Activated naive CD8-positive, alpha-beta T cell treated with anti-CD3 and anti-CD28 coated beads, Interleukin-2, amount 50 U/mL, for 24 hours (primary cell): ENCODE data around the gene SLC6A18.

Experiments used
- ATAC-seq: fragments of 150-1000 bp; cut with Tn5 transposase; one replicate; pipeline ENCODE4 v1.10.0; 2021
- DNase-seq: peaks from one replicate; pipeline ENCODE4 v3.0.0; 2021
- H3K27ac Mint-ChIP-seq: one replicate; pipeline ENCODE4 v1.8.0; 2021; ENCODE audit warnings: mild to moderate bottlenecking, mixed read lengths
- H3K27me3 Mint-ChIP-seq: one replicate; pipeline ENCODE4 v1.8.0; 2021; ENCODE audit warnings: mixed read lengths
- H3K36me3 Mint-ChIP-seq: one replicate; pipeline ENCODE4 v1.8.0; 2021; ENCODE audit warnings: low read depth, mixed read lengths
- H3K4me1 Mint-ChIP-seq: one replicate; pipeline ENCODE4 v1.8.0; 2021; ENCODE audit warnings: mixed read lengths
- H3K4me3 Mint-ChIP-seq: one replicate; pipeline ENCODE4 v1.8.0; 2021; ENCODE audit warnings: mild to moderate bottlenecking, moderate library complexity, mixed read lengths
- H3K9me3 Mint-ChIP-seq: one replicate; pipeline ENCODE4 v1.8.0; 2021; ENCODE audit warnings: mixed read lengths

Gene SLC6A18

DNA sequence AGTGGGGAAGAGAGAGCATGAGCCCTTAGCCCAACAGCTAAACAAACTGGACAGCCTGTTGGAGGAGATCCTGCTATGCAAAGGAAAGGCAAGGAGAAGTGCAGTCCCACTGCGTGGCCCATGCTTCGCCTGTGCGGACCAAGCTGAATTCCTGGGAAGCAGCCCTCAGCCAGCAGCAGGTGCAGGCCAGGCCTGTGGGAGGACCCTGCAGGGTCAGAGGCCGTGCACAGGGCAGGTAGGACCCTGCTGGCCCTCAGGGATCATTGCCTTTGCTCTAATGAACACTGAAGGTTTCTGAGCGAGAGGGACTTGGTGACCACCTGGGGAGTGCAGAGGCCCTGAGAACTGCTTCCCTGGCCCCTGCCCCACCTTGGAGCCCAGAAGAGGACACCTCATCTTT lies 29.7 kb upstream of the SLC6A18 start:
- ATAC-seq (no peak), DNase-seq (no peak)
- Mint-ChIP-seq H3K4me3 (no peak overlapping the region), H3K4me1 (no peaks in the 10 kb centered on the region), H3K27ac (no peak overlapping the region), H3K27me3 (peaks cover 4% of the 10 kb centered on the region), H3K9me3 (no peaks in the 10 kb centered on the region), H3K36me3 (no peaks in the 10 kb centered on the region)

DNA sequence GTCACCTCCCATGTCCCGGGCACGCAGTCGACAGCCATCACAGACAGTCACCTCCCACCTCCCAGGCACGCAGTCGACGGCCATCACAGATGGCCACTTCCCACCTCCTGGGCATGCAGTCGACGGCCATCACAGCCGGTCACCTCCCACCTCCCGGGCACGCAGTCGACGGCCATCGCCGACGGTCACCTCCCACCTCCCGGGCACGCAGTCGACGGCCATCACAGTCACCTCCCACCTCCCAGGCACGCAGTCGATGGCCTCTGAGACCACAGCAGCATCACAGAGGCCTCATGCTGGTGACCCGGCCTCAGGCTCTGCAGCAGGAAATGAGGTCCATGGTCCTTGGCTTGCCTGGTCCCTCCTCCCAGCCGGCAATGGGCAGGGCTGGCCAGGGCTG lies 29.3 kb upstream of the SLC6A18 start:
- no peak overlapping the region for H3K27ac Mint-ChIP-seq
- H3K4me1 Mint-ChIP-seq = no peaks in the 10 kb centered on the region
- H3K4me3 Mint-ChIP-seq = no peak overlapping the region
- DNase-seq = no peak
- peaks cover 4% of the 10 kb centered on the region for H3K27me3 Mint-ChIP-seq
- H3K9me3 Mint-ChIP-seq = no peaks in the 10 kb centered on the region
- H3K36me3 Mint-ChIP-seq = no peaks in the 10 kb centered on the region
- ATAC-seq = no peak

DNA sequence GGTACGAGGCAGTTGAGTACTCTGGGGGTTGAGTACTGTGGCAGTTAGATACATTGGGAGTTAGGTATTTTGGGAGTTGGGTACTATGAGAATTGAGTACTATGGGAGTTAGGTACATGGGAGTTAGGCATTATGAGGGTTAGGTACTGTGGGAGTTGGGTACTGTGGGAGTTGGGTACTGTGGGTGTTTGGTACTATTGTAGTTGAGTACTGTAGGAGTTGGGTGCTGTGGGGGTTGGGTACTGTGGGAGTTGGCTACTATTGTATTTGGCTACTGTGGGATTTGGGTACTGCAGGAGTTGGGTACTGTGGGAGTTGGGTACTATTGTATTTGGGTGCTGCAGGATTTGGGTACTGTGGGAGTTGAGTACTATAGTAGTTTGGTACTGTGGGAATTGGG lies 28.6 kb upstream of the SLC6A18 start:
- Mint-ChIP-seq H3K4me1 (no peaks in the 10 kb centered on the region), H3K4me3 (no peak overlapping the region), H3K27me3 (peaks cover 4% of the 10 kb centered on the region), H3K36me3 (no peaks in the 10 kb centered on the region), H3K9me3 (no peaks in the 10 kb centered on the region), H3K27ac (no peak overlapping the region)
- no peak for DNase-seq
- no peak for ATAC-seq

DNA sequence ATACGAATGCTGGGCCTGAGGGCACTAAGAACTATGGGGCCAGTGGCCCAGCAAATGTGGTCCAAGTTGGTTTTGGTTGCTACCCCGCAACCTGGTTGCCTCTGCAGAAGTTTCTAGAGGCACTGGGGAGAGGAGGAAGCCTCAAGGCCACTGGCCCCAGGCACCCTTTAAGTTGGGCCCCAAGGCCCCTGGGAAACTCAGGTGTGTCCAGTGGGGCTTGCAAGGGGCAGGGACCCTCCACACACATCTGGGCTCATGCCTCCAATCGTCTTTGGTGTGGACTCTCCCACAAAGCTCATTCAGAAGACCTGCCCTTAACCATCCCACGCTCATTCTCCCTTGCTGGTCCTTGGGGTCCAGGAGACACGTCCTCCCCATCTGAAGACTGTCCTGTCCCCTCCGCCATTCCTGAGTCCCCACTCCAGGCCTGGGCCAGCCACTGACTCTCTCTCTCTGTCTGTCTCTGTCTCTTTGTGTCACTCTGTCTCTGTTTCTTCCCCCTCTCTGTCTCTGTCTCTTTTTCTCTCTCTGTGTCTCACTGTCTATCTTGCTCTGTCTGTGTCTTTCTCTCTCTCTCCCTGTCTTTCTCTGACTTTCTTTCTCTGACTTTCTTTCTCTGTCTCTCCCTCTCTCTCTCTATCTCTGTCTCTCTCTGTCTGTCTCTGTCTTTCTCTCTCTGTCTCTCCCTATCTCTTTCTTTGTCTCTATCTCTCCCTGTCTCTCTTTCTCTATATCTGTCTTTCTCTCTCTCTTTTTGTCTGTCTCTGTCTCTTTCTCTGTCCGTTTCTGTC lies 27.1 kb upstream of the SLC6A18 start:
- DNase-seq = no peak
- no peaks in the 10 kb centered on the region for H3K9me3 Mint-ChIP-seq
- H3K4me1 Mint-ChIP-seq = no peaks in the 10 kb centered on the region
- peaks cover under 1% of the 10 kb centered on the region for H3K27me3 Mint-ChIP-seq
- ATAC-seq = no peak
- no peak overlapping the region for H3K27ac Mint-ChIP-seq
- H3K36me3 Mint-ChIP-seq = no peaks in the 10 kb centered on the region
- H3K4me3 Mint-ChIP-seq = no peak overlapping the region

DNA sequence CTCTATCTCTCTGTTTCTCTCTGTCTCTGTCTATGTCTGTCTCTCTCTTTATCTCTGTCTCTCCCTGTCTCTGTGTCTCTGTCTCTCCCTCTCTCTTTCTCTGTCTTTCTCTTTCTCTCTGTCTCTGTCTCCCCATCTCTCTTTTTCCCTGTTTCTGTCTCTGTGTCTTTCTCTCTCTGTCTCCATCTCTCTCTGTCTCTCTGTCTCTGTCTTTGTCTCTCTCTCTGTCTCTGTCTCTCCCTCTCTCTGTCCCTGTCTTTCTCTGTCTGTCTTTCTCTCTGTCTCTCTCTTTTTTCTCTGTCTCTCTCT lies 25.9 kb upstream of the SLC6A18 start:
- no peak overlapping the region for H3K27ac Mint-ChIP-seq
- no peaks in the 10 kb centered on the region for H3K36me3 Mint-ChIP-seq
- no peak for DNase-seq
- no peak overlapping the region for H3K4me3 Mint-ChIP-seq
- H3K4me1 Mint-ChIP-seq = no peaks in the 10 kb centered on the region
- no peaks in the 10 kb centered on the region for H3K27me3 Mint-ChIP-seq
- ATAC-seq = no peak
- no peaks in the 10 kb centered on the region for H3K9me3 Mint-ChIP-seq

DNA sequence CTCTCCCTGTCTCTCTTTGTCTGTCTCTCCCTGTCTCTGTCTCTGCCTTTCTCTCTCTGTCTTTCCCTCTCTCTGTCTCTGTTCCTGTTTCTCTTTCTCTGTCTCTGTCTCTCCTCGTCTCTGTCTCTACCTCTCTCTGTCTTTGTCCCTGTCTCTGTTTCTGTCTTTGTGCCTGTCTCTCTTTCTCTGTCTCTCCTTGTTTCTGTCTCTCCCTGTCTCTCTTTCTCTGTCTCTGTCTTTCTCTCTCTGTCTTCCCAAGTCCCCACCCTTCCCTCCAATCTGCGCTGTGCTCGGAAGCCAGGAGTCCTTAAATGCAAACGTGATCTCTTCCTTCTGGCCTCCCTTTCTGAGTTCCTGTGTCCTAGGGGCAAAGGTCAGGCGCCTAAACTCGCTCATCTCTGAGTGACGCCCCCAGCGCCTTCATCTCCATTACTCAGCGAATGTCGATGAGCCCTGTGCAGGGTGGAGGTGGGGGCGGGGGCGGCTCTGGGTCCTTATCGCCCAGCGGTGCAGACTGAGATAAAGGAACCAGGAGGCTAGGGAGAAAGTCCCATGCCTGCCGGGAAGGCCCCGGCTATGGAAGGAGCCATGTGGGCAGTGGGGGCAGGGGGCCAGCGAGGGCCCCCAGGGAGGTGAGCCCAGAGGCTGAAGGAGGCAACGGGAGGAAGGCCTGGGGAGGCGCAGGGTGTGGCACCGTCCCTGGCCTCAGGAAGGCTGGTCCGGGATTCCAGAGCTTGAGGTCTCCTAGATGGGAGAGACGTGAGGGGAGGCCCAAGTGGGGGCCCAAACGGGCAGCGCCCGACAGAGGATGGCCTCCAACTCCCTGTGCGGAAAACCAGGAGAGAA lies 25.3 kb upstream of the SLC6A18 start:
- no peaks in the 10 kb centered on the region for H3K4me1 Mint-ChIP-seq
- H3K27ac Mint-ChIP-seq = no peak overlapping the region
- no peak for ATAC-seq
- no peaks in the 10 kb centered on the region for H3K36me3 Mint-ChIP-seq
- H3K27me3 Mint-ChIP-seq = no peaks in the 10 kb centered on the region
- DNase-seq = no peak
- H3K4me3 Mint-ChIP-seq = no peak overlapping the region
- no peaks in the 10 kb centered on the region for H3K9me3 Mint-ChIP-seq

DNA sequence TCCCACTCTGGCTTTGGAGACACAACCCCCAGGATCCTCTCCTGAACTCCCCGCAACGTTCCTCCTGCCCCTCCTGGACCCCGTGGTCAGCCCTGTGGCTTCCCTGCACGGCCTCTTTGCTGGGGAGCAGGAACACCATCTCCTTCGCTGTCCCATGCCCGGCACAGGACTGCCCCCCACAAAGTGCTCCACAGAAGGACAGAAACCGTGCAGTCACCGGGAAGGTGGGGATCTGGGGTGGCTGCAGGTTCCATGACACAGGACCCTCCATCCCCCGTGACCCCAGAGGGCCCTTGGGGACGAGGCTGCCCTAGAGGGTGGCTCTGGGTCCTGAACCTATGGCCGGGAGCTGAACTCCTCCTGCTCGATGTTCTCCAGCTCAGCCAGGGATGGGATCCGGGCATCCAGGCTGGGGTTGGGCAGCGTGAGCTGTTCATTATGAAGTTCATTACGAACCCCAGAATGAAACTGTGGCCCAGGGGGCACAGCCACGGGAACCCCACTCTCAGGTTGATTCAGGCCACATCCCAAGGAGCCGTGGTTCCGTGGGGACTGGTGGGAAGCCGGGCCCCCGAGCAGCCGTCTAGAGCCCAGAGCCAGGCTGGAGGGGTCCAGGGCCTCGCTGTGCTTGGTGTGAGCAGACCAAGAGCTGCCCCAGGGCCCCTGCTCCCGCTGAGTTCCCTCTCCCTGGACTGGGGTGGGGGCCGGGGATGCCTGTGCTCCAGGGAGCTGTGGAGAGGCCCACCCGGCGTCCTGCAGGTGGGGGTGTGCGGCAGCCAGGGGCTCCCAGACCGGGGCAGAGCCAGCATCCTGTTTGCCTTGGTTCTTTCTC lies 24.5 kb upstream of the SLC6A18 start:
- H3K4me1 Mint-ChIP-seq = no peaks in the 10 kb centered on the region
- H3K27me3 Mint-ChIP-seq = peaks cover 3% of the 10 kb centered on the region
- no peak overlapping the region for H3K27ac Mint-ChIP-seq
- no peaks in the 10 kb centered on the region for H3K9me3 Mint-ChIP-seq
- no peaks in the 10 kb centered on the region for H3K36me3 Mint-ChIP-seq
- DNase-seq (no peak), ATAC-seq (no peak)
- H3K4me3 Mint-ChIP-seq = no peak overlapping the region

DNA sequence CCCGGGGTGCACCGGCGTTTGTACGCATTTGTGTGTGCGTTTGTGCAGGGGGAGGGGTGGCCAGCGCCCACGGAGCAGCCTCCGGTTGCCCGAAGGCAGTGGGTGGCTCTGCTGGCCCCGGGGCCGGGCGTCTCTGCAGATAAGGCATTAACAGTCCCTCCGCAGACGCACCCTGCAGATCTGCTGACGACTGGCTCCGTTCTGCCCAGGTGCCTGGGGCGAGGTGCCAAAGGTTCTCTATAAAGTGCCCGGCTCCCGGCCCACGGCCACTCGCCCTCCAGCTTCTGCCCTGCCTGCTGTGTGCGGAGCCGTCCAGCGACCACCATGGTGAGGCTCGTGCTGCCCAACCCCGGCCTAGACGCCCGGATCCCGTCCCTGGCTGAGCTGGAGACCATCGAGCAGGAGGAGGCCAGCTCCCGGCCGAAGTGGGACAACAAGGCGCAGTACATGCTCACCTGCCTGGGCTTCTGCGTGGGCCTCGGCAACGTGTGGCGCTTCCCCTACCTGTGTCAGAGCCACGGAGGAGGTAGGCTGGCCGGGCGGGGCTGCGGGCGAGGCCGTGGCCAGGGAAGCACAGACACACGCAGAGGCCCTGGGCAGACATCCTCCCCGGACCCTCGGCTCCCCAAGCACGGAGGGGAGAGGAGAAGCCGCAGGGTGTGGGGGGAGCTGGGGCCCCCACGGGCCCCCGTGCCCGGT lies 23.7 kb upstream of the SLC6A18 start, which contains the start of gene SLC6A19:
TSS of gene SLC6A19 (plus strand) at position 269 of the 699 bp plus-strand sequence. CDS start at position 325, 56 bp downstream.
- no peak for ATAC-seq
- no peak for DNase-seq
- Mint-ChIP-seq H3K36me3 (no peaks in the 10 kb centered on the region), H3K9me3 (no peaks in the 10 kb centered on the region), H3K4me1 (no peaks in the 10 kb centered on the region), H3K27ac (no peak within 1 kb of the TSS), H3K4me3 (no peak within 1 kb of the TSS), H3K27me3 (peaks cover 3% of the 10 kb centered on the region)

DNA sequence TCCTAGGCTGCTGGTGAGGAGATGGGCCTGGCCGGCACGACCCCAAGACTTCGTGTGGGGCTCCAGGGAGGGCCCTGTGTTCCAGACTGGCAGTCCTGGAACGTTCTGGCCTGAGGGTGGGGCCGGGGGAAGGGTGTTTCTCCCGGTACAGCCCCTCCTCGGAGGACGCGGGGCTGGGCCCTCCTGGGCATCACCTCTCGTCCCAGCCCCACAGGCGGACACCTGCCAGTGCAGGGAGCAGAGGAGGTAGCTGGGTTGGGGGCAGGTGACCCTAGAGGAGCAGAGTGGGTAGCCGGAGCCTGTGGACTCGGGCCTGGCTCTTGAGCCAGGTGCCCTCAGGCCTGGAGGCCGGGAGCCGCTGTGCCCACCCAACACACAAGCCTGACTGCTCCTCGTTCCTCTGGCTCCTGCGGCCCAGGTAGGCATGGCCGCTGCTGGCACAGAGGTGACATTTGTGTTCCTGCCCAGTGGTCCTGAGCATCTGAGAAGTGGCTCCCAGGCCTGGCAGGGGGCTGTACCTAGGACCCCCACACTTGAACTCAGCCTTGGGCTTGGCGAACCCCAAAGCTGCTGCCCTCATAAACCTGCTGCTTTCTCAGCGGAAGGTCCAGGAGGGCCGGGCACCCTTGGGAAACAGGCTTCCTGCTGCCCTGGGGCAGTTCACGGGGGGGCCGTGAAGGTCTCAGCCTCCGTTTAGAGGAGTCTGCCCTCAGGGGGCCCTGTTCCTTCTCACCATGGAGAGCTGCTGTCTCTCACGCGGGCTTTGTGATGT lies 23.0 kb upstream of the SLC6A18 start:
- DNase-seq (no peak), ATAC-seq (no peak)
- H3K27me3 Mint-ChIP-seq = peaks cover 3% of the 10 kb centered on the region
- H3K9me3 Mint-ChIP-seq = no peaks in the 10 kb centered on the region
- no peak overlapping the region for H3K27ac Mint-ChIP-seq
- no peak overlapping the region for H3K4me3 Mint-ChIP-seq
- no peaks in the 10 kb centered on the region for H3K36me3 Mint-ChIP-seq
- H3K4me1 Mint-ChIP-seq = no peaks in the 10 kb centered on the region

DNA sequence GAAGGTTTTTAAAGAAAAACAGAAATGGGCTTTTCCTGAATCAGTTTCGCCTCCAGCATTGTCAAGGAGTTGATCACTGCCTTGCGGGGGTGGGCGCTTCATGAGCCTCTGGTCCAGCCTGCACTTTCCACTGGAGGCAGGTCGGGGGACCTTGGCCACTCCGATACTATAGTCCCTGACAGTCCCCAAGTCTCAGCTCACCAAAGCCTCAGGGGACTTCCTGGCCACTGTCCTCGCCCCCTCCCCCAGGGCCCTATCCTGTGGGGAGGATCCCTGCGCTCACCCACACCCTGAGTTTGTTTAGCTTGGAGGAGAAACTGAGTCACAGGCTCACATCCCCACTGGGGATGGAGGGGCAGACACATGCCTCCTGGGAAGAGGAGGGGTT lies 22.4 kb upstream of the SLC6A18 start:
- H3K4me1 Mint-ChIP-seq = no peaks in the 10 kb centered on the region
- H3K4me3 Mint-ChIP-seq = no peak overlapping the region
- H3K9me3 Mint-ChIP-seq = no peaks in the 10 kb centered on the region

DNA sequence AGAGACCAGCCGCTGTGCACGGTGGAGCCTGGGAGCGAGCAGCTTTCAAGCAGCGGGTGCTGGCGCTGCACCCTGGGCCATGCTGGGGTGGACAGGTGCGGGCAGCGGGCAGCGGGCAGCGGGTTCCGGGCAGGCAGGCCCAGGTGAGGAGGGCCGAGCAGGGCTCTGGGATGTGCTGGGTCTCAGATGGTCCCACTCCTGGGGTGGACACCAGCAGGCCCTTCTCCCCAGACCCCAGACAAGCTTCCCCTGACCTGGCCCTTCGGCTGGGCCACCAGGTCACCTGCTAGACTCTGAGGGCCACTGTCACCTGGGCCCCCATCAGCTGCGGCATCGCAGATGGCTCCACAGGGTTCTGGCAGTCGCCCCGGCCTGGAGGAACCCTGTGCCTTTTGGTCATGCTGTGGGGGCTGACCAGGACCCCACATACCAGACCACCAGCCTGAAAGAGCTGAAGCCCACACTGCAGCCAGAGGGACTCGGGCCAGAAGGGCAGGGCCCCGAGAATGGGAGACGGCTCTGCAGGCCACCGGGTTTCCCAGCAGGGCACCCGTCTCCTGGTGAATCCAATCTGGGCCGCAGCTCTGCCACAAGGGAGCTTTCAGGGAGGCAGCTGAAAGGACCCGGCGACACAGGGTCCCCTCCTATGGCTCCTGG lies 21.7 kb upstream of the SLC6A18 start:
- no peaks in the 10 kb centered on the region for H3K36me3 Mint-ChIP-seq
- ATAC-seq (no peak), DNase-seq (no peak)
- no peak overlapping the region for H3K27ac Mint-ChIP-seq
- H3K27me3 Mint-ChIP-seq = peaks cover 3% of the 10 kb centered on the region
- H3K4me3 Mint-ChIP-seq = no peak overlapping the region
- no peaks in the 10 kb centered on the region for H3K4me1 Mint-ChIP-seq
- no peaks in the 10 kb centered on the region for H3K9me3 Mint-ChIP-seq

More for the DNA sequence above, 22.4 kb upstream of the SLC6A18 start:
- ATAC-seq (no peak), DNase-seq (no peak)
- Mint-ChIP-seq H3K27me3 (peaks cover 3% of the 10 kb centered on the region), H3K36me3 (no peaks in the 10 kb centered on the region), H3K27ac (no peak overlapping the region)

DNA sequence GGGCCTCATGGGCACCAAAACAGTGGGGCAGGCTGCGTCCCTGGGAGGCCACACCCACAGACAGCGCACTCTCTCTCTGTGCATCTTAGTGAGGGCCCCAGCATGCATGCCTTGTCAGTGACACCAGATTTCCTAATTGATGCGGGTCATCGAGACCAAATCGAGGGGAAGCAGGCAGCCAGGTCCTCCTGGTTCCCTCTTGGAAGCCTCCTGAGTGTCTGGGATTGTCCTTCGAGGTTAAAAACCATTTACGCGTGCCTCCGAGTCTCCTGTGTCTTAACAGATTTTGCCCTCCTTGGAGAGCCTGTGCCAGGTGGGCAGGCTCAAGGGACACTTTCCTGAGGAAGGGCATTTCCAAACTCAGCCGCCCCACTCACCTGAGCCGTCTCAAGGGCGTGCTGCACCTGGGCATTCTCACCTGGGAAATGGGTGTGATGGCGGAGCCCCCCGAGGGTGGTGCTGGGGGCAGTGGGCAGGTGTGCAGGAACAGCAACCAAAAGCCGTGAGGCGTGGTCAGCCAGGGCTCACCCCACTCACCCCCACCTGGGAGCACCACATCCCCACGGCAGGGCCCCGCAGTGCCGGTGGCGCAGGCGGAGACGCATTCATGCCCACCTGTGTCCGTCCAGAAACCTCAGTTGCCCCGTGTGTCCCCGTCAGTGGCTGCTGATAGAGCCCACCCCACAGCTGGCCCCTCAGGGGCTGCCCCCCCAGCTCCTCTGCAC lies 21.1 kb upstream of the SLC6A18 start:
- DNase-seq = no peak
- no peak for ATAC-seq
- Mint-ChIP-seq H3K27me3 (peaks cover 3% of the 10 kb centered on the region), H3K4me1 (no peaks in the 10 kb centered on the region), H3K9me3 (no peaks in the 10 kb centered on the region), H3K27ac (no peak overlapping the region), H3K36me3 (no peaks in the 10 kb centered on the region), H3K4me3 (no peak overlapping the region)
